22Rv1 (cell line): Measurements from ENCODE around the gene DAP3.

Experiments
- ZFX ChIP-seq: fragments of 450-650 bp; IDR thresholded peaks from 2 replicates; pipeline ENCODE4 v1.6.1; 2017; ENCODE audit warnings: antibody characterized with exemption, borderline replicate concordance
- TF ChIP-seq, protein P1 (sequence below): fragments of 450-650 bp; IDR thresholded peaks from 2 replicates; pipeline ENCODE4 v1.5.1; 2017; ENCODE audit warnings: mild to moderate bottlenecking

DNA sequence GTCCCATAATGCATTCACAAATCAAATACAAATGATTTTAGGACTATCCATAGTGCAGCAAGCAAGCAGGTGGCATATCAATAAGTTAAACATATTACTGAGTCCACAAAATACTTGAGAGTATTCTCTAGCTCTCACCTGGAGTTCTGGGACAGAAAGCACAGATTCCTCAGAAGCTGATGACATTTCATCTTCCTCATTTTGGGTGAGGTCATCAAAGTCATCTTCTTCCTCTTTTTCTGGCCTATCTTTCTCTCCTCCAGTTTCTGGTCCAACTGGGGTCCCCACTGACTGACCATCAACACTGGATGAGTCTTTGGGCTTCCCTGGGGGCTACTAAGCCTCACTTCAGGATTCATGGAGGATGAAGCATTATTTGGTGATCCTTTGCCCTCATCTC, 39.2 kb upstream of the DAP3 start:
- TF ChIP-seq, protein P1, sequence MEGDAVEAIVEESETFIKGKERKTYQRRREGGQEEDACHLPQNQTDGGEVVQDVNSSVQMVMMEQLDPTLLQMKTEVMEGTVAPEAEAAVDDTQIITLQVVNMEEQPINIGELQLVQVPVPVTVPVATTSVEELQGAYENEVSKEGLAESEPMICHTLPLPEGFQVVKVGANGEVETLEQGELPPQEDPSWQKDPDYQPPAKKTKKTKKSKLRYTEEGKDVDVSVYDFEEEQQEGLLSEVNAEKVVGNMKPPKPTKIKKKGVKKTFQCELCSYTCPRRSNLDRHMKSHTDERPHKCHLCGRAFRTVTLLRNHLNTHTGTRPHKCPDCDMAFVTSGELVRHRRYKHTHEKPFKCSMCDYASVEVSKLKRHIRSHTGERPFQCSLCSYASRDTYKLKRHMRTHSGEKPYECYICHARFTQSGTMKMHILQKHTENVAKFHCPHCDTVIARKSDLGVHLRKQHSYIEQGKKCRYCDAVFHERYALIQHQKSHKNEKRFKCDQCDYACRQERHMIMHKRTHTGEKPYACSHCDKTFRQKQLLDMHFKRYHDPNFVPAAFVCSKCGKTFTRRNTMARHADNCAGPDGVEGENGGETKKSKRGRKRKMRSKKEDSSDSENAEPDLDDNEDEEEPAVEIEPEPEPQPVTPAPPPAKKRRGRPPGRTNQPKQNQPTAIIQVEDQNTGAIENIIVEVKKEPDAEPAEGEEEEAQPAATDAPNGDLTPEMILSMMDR = no peak
- no peak for TF ChIP-seq ZFX
